AG04449 (cell line): Measurements from ENCODE around the gene RIC8A.

ENCODE experiments used
- CTCF ChIA-PET: fragments of 350-600 bp; formaldehyde crosslinking; extraction: SDS; loops from one replicate; lab custom pipeline; 2021; ENCODE audit warnings: antibody characterized with exemption; lab: Yijun Ruan, JAX
- POLR2A ChIA-PET: fragments of 400-600, 350-600 bp; formaldehyde crosslinking; extraction: SDS; loops from one replicate; lab custom pipeline; 2020; ENCODE audit warnings: antibody characterized with exemption, inconsistent platforms; lab: Yijun Ruan, JAX
- DNase-seq: peaks from one replicate; pipeline ENCODE4 v3.0.0-alpha.2; 2010; ENCODE audit warnings: low read depth, low spot score
- H3K4me3 ChIP-seq: 2 replicates; pipeline ENCODE4 v1.5.1; 2011; ENCODE audit warnings: low read depth, mild to moderate bottlenecking, control low read depth, low read length
- TF ChIP-seq, protein P1 (sequence below): IDR thresholded peaks from one replicate; pipeline ENCODE4 v1.5.1; 2011; ENCODE audit warnings: mild to moderate bottlenecking, moderate library complexity, low read length, control low read depth, inconsistent platforms; ENCODE audit not compliant: insufficient read depth; ENCODE audit errors: missing control alignments

The RIC8A gene

DNA sequence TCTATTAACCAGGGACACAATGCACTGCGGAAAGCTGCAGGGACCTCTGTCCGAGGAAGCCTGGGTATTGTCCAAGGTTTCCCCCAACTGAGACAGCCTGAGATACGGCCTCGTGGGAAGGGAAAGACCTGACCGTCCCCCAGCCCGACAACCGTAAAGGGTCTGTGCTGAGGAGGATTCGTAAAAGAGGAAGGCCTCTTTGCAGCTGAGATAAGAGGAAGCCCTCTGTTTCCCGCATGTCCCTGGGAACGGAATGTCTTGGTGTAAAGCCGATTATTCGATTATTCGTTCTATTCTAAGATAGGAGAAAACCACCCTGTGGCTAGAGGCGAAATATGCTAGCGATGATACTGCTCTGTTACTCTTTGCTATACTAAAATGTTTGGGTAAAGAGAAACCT is 5.5 kb upstream of the RIC8A start:
- TF ChIP-seq, protein P1, sequence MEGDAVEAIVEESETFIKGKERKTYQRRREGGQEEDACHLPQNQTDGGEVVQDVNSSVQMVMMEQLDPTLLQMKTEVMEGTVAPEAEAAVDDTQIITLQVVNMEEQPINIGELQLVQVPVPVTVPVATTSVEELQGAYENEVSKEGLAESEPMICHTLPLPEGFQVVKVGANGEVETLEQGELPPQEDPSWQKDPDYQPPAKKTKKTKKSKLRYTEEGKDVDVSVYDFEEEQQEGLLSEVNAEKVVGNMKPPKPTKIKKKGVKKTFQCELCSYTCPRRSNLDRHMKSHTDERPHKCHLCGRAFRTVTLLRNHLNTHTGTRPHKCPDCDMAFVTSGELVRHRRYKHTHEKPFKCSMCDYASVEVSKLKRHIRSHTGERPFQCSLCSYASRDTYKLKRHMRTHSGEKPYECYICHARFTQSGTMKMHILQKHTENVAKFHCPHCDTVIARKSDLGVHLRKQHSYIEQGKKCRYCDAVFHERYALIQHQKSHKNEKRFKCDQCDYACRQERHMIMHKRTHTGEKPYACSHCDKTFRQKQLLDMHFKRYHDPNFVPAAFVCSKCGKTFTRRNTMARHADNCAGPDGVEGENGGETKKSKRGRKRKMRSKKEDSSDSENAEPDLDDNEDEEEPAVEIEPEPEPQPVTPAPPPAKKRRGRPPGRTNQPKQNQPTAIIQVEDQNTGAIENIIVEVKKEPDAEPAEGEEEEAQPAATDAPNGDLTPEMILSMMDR: no peak
- POLR2A ChIA-PET: no interaction called here
- CTCF ChIA-PET: no interaction called here
- no peak for DNase-seq
- H3K4me3 ChIP-seq: no peak overlapping the region

DNA sequence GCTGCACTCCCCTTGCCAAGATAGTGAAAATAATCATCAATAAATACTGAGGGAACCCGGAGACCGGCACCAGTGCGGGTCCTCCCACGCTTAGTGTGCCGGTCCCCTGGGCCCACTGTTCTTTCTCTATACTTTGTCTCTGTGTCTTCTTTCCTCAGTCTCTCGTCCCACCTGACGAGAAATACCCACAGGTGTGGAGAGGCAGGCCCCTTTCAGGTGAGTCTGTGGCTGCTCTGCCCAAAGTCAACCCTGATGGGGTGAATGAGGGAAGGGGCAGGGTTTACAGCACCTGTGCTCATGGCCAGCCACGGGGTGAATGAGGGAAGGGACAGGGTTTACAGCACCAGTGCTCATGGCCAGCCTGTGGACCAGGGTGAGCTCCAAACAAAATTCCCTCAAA is 5.0 kb upstream of the RIC8A start:
- POLR2A ChIA-PET: no interaction called here
- CTCF ChIA-PET: interaction anchor here (0.9 to 1.5 kb wide), 2 partner anchors 103 to 246 kb away, joined by 4 to 7 read pairs; no protein-coding TSS in a partner anchor
- TF ChIP-seq, protein P1: no peak
- no peak for DNase-seq
- no peak overlapping the region for H3K4me3 ChIP-seq

DNA sequence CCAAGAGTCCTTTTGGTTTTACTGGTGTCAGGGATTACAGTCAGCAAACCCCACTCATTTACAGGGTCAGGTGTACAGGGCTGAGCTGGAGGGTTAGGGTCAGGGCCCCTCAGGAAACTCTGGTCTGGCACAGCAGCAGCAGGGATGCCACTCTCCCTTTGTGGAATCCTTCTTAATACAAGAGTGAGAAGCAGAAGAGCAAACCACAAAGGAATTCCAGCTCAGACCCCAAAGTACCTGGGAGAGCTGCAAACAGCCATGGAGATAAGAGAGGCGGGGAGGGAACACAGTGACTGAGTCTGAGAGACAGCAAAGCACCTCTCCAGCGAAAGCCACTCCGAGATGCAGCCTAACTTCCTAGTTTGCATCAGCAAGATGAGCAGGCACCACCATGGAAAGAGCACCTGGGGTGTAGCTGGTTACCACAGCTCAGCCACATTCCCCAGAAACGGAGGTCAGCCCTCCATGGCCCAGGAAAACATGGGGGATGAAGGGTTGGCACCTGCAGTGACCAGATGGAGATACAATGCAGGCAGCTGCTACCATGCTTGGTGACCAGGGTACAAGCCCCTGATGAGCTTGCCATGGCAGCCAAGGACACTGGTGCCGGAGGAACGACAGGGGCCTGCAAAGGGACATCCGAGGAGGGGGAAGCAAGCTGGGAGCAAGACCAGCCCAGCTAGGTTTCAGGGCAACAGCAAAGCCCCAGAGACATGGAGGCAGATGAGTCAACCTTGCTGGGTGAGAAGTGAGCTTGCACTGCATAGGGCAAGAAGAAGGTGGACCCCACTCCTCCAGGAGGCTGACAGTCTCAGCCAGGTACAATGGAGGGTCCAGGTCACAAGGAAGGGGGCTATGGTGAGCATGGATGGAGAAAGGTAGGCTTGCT is 4.2 kb upstream of the RIC8A start:
- TF ChIP-seq, protein P1: no peak
- DNase-seq: no peak
- no peak overlapping the region for H3K4me3 ChIP-seq
- POLR2A ChIA-PET: no interaction called here
- CTCF ChIA-PET: interaction anchor here (0.9 to 1.5 kb wide), 4 partner anchors 12 to 245 kb away, joined by 3 to 7 read pairs (median 4); no protein-coding TSS in a partner anchor

DNA sequence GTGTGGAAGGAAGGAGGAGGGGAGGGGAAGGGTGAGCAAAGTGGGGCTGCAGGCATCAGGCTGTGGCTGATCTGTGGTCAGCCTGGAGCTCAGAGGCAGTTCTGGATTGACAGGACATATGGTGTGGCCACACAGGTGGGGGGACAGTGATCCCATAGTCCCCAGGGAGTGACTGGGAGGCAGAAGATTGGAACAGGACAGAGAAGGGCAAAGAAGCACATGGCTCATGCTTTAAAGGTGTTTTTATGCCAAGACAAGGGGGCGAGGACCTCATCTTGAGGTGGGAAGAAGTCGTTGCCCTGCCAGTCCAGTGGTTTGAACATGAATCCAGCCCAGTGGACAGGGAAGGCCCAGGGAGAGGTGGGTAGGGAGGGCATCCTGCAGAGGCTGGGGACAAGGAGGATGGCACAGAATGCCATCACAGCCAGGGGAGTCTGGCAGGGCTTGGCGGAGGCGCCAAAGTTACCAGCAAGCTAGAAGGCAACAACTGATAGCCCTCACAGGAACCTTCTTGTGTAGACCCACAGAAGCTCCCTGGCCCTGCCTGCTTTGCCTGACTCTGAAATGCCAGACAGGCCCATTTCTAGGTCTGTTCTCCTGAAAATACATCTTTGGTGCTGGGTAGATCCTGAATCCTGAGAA is 3.4 kb upstream of the RIC8A start:
- TF ChIP-seq, protein P1: no peak
- no peak for DNase-seq
- POLR2A ChIA-PET: interaction anchor here (1.5 kb wide), 1 partner anchor 12 kb away, joined by 5 read pairs; no protein-coding TSS in a partner anchor
- no peak overlapping the region for H3K4me3 ChIP-seq
- CTCF ChIA-PET: interaction anchor here (1.0 to 1.5 kb wide), 3 partner anchors 11 to 244 kb away, joined by 3 to 7 read pairs (median 3); no protein-coding TSS in a partner anchor

DNA sequence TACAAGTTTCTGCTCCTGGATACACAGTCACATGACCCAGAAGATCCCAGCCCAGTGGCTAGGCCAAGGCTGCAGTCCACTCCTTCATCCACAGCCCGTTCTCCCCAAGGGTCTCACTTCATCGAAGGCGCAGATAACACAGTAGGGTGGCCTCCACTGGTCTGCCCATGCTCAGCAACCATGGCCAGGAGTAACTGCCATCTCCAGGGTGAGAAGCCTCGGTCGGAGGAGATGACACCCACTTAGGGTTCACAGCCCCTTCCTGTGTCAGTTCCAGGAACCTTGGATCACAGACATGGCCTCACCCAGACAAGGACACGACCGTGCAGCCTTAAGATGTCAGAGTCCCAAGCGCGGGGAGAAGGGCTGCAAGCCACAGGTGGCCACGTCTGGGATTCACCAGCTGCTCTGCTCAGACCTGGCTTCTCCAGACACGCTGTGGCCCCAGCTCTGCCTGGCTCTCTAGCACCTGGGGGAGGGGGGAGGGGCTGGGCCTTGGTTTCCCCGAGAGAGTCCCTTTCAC is 2.9 kb upstream of the RIC8A start:
- TF ChIP-seq, protein P1: no peak
- POLR2A ChIA-PET: interaction anchor here (1.5 kb wide), 1 partner anchor 11 kb away, joined by 5 read pairs; no protein-coding TSS in a partner anchor
- no peak overlapping the region for H3K4me3 ChIP-seq
- no peak for DNase-seq
- CTCF ChIA-PET: no interaction called here
